Endodermal cell (in vitro differentiated cells): ENCODE data around the gene NAA10. TPM values are rescaled to one million over a fixed set of nuclear protein-coding genes. Genes with fewer than 3 reads are reported as not detected.
"Not testable (repeated sequence)": the region's sequence is repeated elsewhere in the genome, so short reads cannot be mapped to it uniquely, and the experiment has no call there.

Source experiments
- DNase-seq: peaks from one replicate; pipeline ENCODE4 v3.0.0-alpha.2; 2017
- H3K27ac ChIP-seq: 2 replicates; pipeline ENCODE4 v1.5.1; 2013; ENCODE audit warnings: mild to moderate bottlenecking, low read depth, low read length, moderate library complexity
- H3K27me3 ChIP-seq: 2 replicates; pipeline ENCODE4 v1.6.1; 2013; ENCODE audit warnings: mild to moderate bottlenecking, low read length, moderate library complexity; ENCODE audit not compliant: insufficient read depth, control insufficient read depth, poor library complexity, severe bottlenecking
- H3K36me3 ChIP-seq: 2 replicates; pipeline ENCODE4 v1.7.0; 2013; ENCODE audit warnings: mild to moderate bottlenecking, low read length, moderate library complexity; ENCODE audit not compliant: control insufficient read depth, insufficient read depth
- H3K4me1 ChIP-seq: one replicate; pipeline ENCODE4 v1.7.0; 2013; ENCODE audit warnings: low read length; ENCODE audit not compliant: control insufficient read depth, insufficient read depth
- H3K4me3 ChIP-seq: 2 replicates; pipeline ENCODE4 v1.5.1; 2013; ENCODE audit warnings: mild to moderate bottlenecking, low read length, moderate library complexity
- H3K9ac ChIP-seq: 2 replicates; pipeline ENCODE4 v1.6.1; 2013; ENCODE audit warnings: mild to moderate bottlenecking, low read length, moderate library complexity; ENCODE audit not compliant: poor library complexity, severe bottlenecking; ENCODE audit errors: extremely low read depth
- H3K9me3 ChIP-seq: 2 replicates; pipeline ENCODE4 v1.6.1; 2013; ENCODE audit warnings: mild to moderate bottlenecking, low read length, moderate library complexity; ENCODE audit not compliant: control insufficient read depth
- H3K27ac Mint-ChIP-seq: 2 replicates; pipeline ENCODE4 v1.8.0; 2020; ENCODE audit warnings: mixed read lengths
- H3K27me3 Mint-ChIP-seq: 2 replicates; pipeline ENCODE4 v1.8.0; 2021; ENCODE audit warnings: mild to moderate bottlenecking, mixed read lengths; ENCODE audit not compliant: insufficient read depth
- H3K36me3 Mint-ChIP-seq: 2 replicates; pipeline ENCODE4 v1.8.0; 2020; ENCODE audit warnings: low read depth, mixed read lengths
- H3K4me1 Mint-ChIP-seq: 2 replicates; pipeline ENCODE4 v1.8.0; 2020; ENCODE audit warnings: mixed read lengths
- H3K4me3 Mint-ChIP-seq: 2 replicates; pipeline ENCODE4 v1.8.0; 2020; ENCODE audit warnings: mild to moderate bottlenecking, moderate library complexity, mixed read lengths
- H3K9me3 Mint-ChIP-seq: 2 replicates; pipeline ENCODE4 v1.8.0; 2020; ENCODE audit warnings: mild to moderate bottlenecking, mixed read lengths
- CTCF ChIP-seq: fragments of 200-600 bp; sonication (generic); conservative IDR thresholded peaks from 2 replicates; pipeline ENCODE4 v1.5.0; 2021; ENCODE audit warnings: antibody characterized with exemption, mild to moderate bottlenecking
- WGBS, 2 experiments: methylation state at CpG; one replicate each; pipeline versions ENCODE4 v1.1.5 to v1.1.7; 2013; ENCODE audit warnings: missing lambda C conversion rate in 2 of 2, mixed read lengths in 1 of 2; ENCODE audit not compliant: insufficient coverage in 1 of 2, insufficient read length in 1 of 2; 5-methylcytosine and 5-hydroxymethylcytosine counted together
- total RNA-seq, 2 donors: library from RNA; stranded (reverse); fragmentation: NEBNext Ultra II Directional in 1 of 2; extraction: Animal tissue kit (Norgen Biotek cat#: 25700) in 1 of 2; gene quantifications; 2 replicates in 1 of 2; 3 replicates in 1 of 2; pipeline ENCODE4 v1.2.1, GENCODE V29; 2021

Gene NAA10
- total RNA-seq, 2 donors from 2014 or later: 91.6 to 99.3 TPM

DNA sequence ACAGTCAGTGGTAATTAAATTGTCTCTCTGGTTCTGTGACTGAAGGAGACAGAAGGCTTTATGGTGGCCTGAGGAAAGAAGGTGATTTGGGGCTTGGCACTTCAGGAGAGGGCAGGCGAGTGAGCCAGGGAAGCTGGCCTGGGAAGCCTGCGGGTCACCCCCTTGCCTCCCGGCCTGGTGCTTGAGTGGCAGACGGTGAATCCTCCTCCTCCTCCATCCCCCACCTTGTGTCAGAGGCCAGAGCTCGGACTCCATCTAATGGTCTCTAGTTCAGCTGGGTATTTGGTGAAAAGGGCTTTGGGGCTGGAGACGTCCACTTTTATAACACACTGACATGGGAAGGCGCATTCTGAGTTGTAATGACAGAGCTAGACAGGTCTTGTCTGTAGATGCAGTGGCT, 46.4 kb upstream of the NAA10 start:
- Histone ChIP-seq H3K9me3 (no peaks in the 10 kb centered on the region), H3K27ac (peak overlapping the region; percentile 63), H3K4me1 (no peaks in the 10 kb centered on the region), H3K36me3 (no peaks in the 10 kb centered on the region), H3K4me3 (no peak overlapping the region), H3K27me3 (no peaks in the 10 kb centered on the region), H3K9ac (no peak overlapping the region)
- peaks cover 50% of the 10 kb centered on the region for H3K9me3 Mint-ChIP-seq
- H3K4me1 Mint-ChIP-seq: no peaks in the 10 kb centered on the region
- peaks cover 12% of the 10 kb centered on the region for H3K36me3 Mint-ChIP-seq
- 80 to 84% methylated on average over 1 to 3 of the region's 7 CpGs for WGBS, 2 experiments
- no peaks in the 10 kb centered on the region for H3K27me3 Mint-ChIP-seq
- no peak for TF ChIP-seq CTCF
- no peak for DNase-seq
- no peak overlapping the region for H3K27ac Mint-ChIP-seq
- H3K4me3 Mint-ChIP-seq: no peak overlapping the region

GRCh38 chrX:153980394-153980793, 45.6 kb upstream of the NAA10 start:
- H3K4me1 Mint-ChIP-seq, H3K27me3 ChIP-seq, H3K4me3 ChIP-seq, H3K4me1 ChIP-seq, H3K27me3 Mint-ChIP-seq, DNase-seq, H3K27ac Mint-ChIP-seq, H3K27ac ChIP-seq, H3K9ac ChIP-seq, H3K9me3 ChIP-seq, H3K4me3 Mint-ChIP-seq, H3K36me3 ChIP-seq: not testable (repeated sequence)
- peaks cover 12% of the 10 kb centered on the region for H3K36me3 Mint-ChIP-seq
- WGBS, 2 experiments: 85 to 88% methylated on average over 5 to 7 of the region's 10 CpGs
- H3K9me3 Mint-ChIP-seq: peaks cover 45% of the 10 kb centered on the region

GRCh38 chrX:153974726-153975286, 40.0 kb upstream of the NAA10 start:
- WGBS, 2 experiments: 91% methylated on average over 3 of the region's 3 CpGs; no CpG with 5 or more reads in 1 of the 2 experiments
- Histone ChIP-seq H3K9me3 (no peaks in the 10 kb centered on the region), H3K27me3 (no peaks in the 10 kb centered on the region), H3K36me3 (no peaks in the 10 kb centered on the region), H3K9ac (no peak overlapping the region), H3K27ac (no peak overlapping the region), H3K4me3 (no peak overlapping the region), H3K4me1 (no peaks in the 10 kb centered on the region)
- DNase-seq: no peak
- no peaks in the 10 kb centered on the region for H3K27me3 Mint-ChIP-seq
- TF ChIP-seq CTCF: no peak
- H3K27ac Mint-ChIP-seq: no peak overlapping the region
- H3K9me3 Mint-ChIP-seq: no peaks in the 10 kb centered on the region
- H3K36me3 Mint-ChIP-seq: no peaks in the 10 kb centered on the region
- H3K4me1 Mint-ChIP-seq: peaks cover 15% of the 10 kb centered on the region
- no peak overlapping the region for H3K4me3 Mint-ChIP-seq
